H1 (cell line): Measurements from ENCODE around the gene ARL3. TPM values are rescaled to one million over a fixed set of nuclear protein-coding genes. Genes with fewer than 3 reads are reported as not detected.
"Not testable (repeated sequence)": the region's sequence is repeated elsewhere in the genome, so short reads cannot be mapped to it uniquely, and the experiment has no call there.

Experiments used
- CTCF ChIA-PET: fragments of 300-600 bp; sonication (Branson Sonifier 250); formaldehyde crosslinking; loops from one replicate; lab custom pipeline; 2021; ENCODE audit not compliant: partially characterized antibody; lab: Charles Lee
- POLR2A ChIA-PET: fragments of 300-600 bp; sonication (Branson Sonifier 250); formaldehyde crosslinking; loops from one replicate; lab custom pipeline; 2021; ENCODE audit warnings: inconsistent platforms; ENCODE audit not compliant: partially characterized antibody; lab: Charles Lee
- DNase-seq, 2 experiments: peaks; one replicate each; pipeline versions ENCODE4 v3.0.0 to v3.0.0-alpha.2; 2010 to 2022; ENCODE audit warnings: low spot score in 2 of 2, low read depth in 1 of 2, mixed read lengths in 1 of 2
- FAIRE-seq: peaks from 2 replicates; lab custom pipeline; 2011; peaks lifted over from hg19 to GRCh38; lab: Jason Lieb, UNC
- H2AFZ ChIP-seq: 2 replicates; pipeline ENCODE4 v1.8.1; 2012; ENCODE audit warnings: low read length, inconsistent platforms
- H2AK5ac ChIP-seq: 2 replicates; pipeline ENCODE4 v1.6.1; 2013; ENCODE audit warnings: low read depth, low read length
- H2BK120ac ChIP-seq: replicated peaks from 2 replicates; pipeline ENCODE3; 2013; ENCODE audit warnings: low read depth, low read length, inconsistent platforms
- H2BK12ac ChIP-seq: 2 replicates; pipeline ENCODE4 v1.6.1; 2013; ENCODE audit warnings: low read depth, low read length
- H2BK15ac ChIP-seq: 2 replicates; pipeline ENCODE4 v1.6.1; 2013; ENCODE audit warnings: low read length
- H2BK20ac ChIP-seq: 2 replicates; pipeline ENCODE4 v1.6.1; 2013; ENCODE audit warnings: low read length
- H2BK5ac ChIP-seq: 2 replicates; pipeline ENCODE4 v1.6.1; 2013; ENCODE audit warnings: low read depth, low read length
- H3K14ac ChIP-seq: 2 replicates; pipeline ENCODE4 v1.6.1; 2013; ENCODE audit warnings: inconsistent platforms; ENCODE audit not compliant: insufficient read length
- H3K18ac ChIP-seq: 2 replicates; pipeline ENCODE4 v1.6.1; 2013; ENCODE audit warnings: low read length; ENCODE audit errors: extremely low read depth
- H3K23ac ChIP-seq: 2 replicates; pipeline ENCODE4 v1.6.1; 2013; ENCODE audit warnings: inconsistent platforms; ENCODE audit not compliant: insufficient read length
- H3K23me2 ChIP-seq: 2 replicates; pipeline ENCODE4 v1.6.1; 2013; ENCODE audit warnings: low read depth, low read length
- H3K27ac ChIP-seq: 2 replicates; pipeline ENCODE4 v1.6.1; 2011; ENCODE audit warnings: low read depth, low read length, inconsistent platforms
- H3K27me3 ChIP-seq, 4 experiments: replicated peaks in 1 of 4; 1 replicate in 1 of 4; 2 replicates in 3 of 4; pipeline versions ENCODE4 v1.6.1 to v1.8.1; 2011 to 2013; ENCODE audit warnings: low read length in 3 of 4, mild to moderate bottlenecking in 3 of 4, inconsistent platforms in 2 of 4, mixed read lengths in 2 of 4, moderate library complexity in 1 of 4; ENCODE audit not compliant: control insufficient read depth in 3 of 4, insufficient read depth in 3 of 4; ENCODE audit errors: extremely low read depth in 1 of 4
- H3K36me3 ChIP-seq, 4 experiments: 2 replicates each; pipeline versions ENCODE4 v1.6.1 to v1.8.1; 2011 to 2013; ENCODE audit warnings: mild to moderate bottlenecking in 4 of 4, low read length in 3 of 4, moderate library complexity in 2 of 4, control low read depth in 1 of 4, inconsistent platforms in 1 of 4; ENCODE audit not compliant: insufficient read depth in 4 of 4, control insufficient read depth in 2 of 4
- H3K4ac ChIP-seq: replicated peaks from 2 replicates; pipeline ENCODE3; 2013; ENCODE audit warnings: low read length, low read depth, mixed read lengths, inconsistent platforms; ENCODE audit not compliant: insufficient read length
- H3K4me1 ChIP-seq, 4 experiments: replicated peaks in 1 of 4; 1 replicate in 1 of 4; 2 replicates in 3 of 4; pipeline versions ENCODE4 v1.6.1 to v1.8.1; 2011 to 2013; ENCODE audit warnings: low read length in 3 of 4, inconsistent platforms in 2 of 4, mixed read lengths in 1 of 4; ENCODE audit not compliant: insufficient read depth in 4 of 4, control insufficient read depth in 3 of 4
- H3K4me2 ChIP-seq, 2 experiments: 2 replicates each; pipeline versions ENCODE4 v1.6.1 to v1.8.1; 2011 to 2013; ENCODE audit warnings: low read depth in 2 of 2, low read length in 2 of 2, control low read depth in 1 of 2, inconsistent platforms in 1 of 2, mild to moderate bottlenecking in 1 of 2; ENCODE audit not compliant: insufficient read depth in 1 of 2
- H3K4me3 ChIP-seq, 4 experiments: fragments of 200-600, 300-600 bp in 1 of 4; sonication (generic), shearing (Covaris generic), sonication (Bioruptor Twin) in 1 of 4; 2 replicates each; pipeline versions ENCODE4 v1.5.1 to v1.8.1; 2011 to 2016; ENCODE audit warnings: low read length in 4 of 4, low read depth in 3 of 4, control low read depth in 2 of 4, inconsistent platforms in 2 of 4, mild to moderate bottlenecking in 2 of 4, mixed read lengths in 1 of 4, moderate library complexity in 1 of 4; ENCODE audit not compliant: insufficient read depth in 2 of 4; ENCODE audit errors: extremely low read depth in 1 of 4
- H3K56ac ChIP-seq: replicated peaks from 2 replicates; pipeline ENCODE3; 2013; ENCODE audit warnings: low read depth, mild to moderate bottlenecking, mixed read lengths, low read length, inconsistent platforms; ENCODE audit not compliant: insufficient read length
- H3K79me1 ChIP-seq: 2 replicates; pipeline ENCODE4 v1.6.1; 2013; ENCODE audit warnings: low read depth, low read length, control low read depth
- H3K79me2 ChIP-seq, 2 experiments: 2 replicates each; pipeline versions ENCODE4 v1.6.1 to v1.8.1; 2012 to 2013; ENCODE audit warnings: low read length in 2 of 2, mild to moderate bottlenecking in 2 of 2, inconsistent platforms in 1 of 2; ENCODE audit not compliant: insufficient read depth in 2 of 2, control insufficient read depth in 1 of 2
- H3K9ac ChIP-seq, 4 experiments: replicated peaks in 1 of 4; 1 replicate in 1 of 4; 2 replicates in 3 of 4; pipeline versions ENCODE4 v1.6.1 to v1.8.1; 2011 to 2013; ENCODE audit warnings: low read depth in 3 of 4, low read length in 3 of 4, control low read depth in 2 of 4, mild to moderate bottlenecking in 2 of 4, moderate library complexity in 2 of 4, inconsistent platforms in 1 of 4; ENCODE audit errors: extremely low read depth in 1 of 4
- H3K9me3 ChIP-seq, 2 experiments: 2 replicates each; pipeline versions ENCODE4 v1.6.1 to v1.8.1; 2012 to 2013; ENCODE audit warnings: mild to moderate bottlenecking in 2 of 2, moderate library complexity in 2 of 2, control low read depth in 1 of 2, inconsistent platforms in 1 of 2, low read depth in 1 of 2, low read length in 1 of 2, mixed read lengths in 1 of 2; ENCODE audit not compliant: insufficient read depth in 2 of 2
- H4K20me1 ChIP-seq, 2 experiments: replicated peaks in 1 of 2; 2 replicates each; pipeline versions ENCODE3 to v1.8.1; 2011 to 2013; ENCODE audit warnings: inconsistent platforms in 2 of 2, low read length in 2 of 2, mild to moderate bottlenecking in 1 of 2; ENCODE audit not compliant: insufficient read depth in 2 of 2, control insufficient read depth in 1 of 2
- H4K5ac ChIP-seq: 2 replicates; pipeline ENCODE4 v1.6.1; 2013; ENCODE audit warnings: low read length, low read depth, mixed read lengths, inconsistent platforms; ENCODE audit not compliant: insufficient read length
- H4K8ac ChIP-seq: 2 replicates; pipeline ENCODE4 v1.8.0; 2013; ENCODE audit warnings: mild to moderate bottlenecking, moderate library complexity, low read length, inconsistent platforms; ENCODE audit not compliant: insufficient read depth; ENCODE audit errors: extremely low read depth
- H4K91ac ChIP-seq: replicated peaks from 2 replicates; pipeline ENCODE3; 2013; ENCODE audit warnings: low read length, mixed read lengths, inconsistent platforms; ENCODE audit not compliant: insufficient read length
- CBX5 ChIP-seq: fragments of 300-800, 300-1000 bp; sonication (generic); IDR thresholded peaks from 2 replicates; pipeline ENCODE4 v1.7.1; 2016; ENCODE audit warnings: antibody characterized with exemption, low read length, low read depth
- WGBS, 2 experiments: shearing (Covaris generic) in 1 of 2; methylation state at CpG; one replicate each; pipeline versions ENCODE4 v1.1.6 to v1.1.7; 2013 to 2015; ENCODE audit warnings: low lambda C conversion rate in 2 of 2, mixed read lengths in 2 of 2, inconsistent platforms in 1 of 2, low coverage in 1 of 2, missing lambda C conversion rate in 1 of 2; ENCODE audit not compliant: insufficient replicate concordance in 2 of 2, insufficient coverage in 1 of 2, insufficient read length in 1 of 2; ENCODE audit errors: extremely low coverage in 1 of 2, missing lambda C conversion rate in 1 of 2; 5-methylcytosine and 5-hydroxymethylcytosine counted together
- polyA plus RNA-seq, 7 experiments: library from polyadenylated mRNA; depleted of rRNA in 3 of 7; stranded (reverse) in 5 of 7; unstranded in 2 of 7; fragments of >200 nt in 5 of 7; fragments of 200-250 nt in 2 of 7; gene quantifications; 1 replicate in 5 of 7; 2 replicates in 1 of 7; 4 replicates in 1 of 7; pipeline versions ENCODE4 v1.2.1 to v1.2.3, GENCODE V29; 2011 to 2013; ENCODE audit warnings: missing spikeins in 2 of 7, mixed read lengths in 2 of 7
- total RNA-seq: library from RNA; stranded (reverse); fragmentation: NEBNext Ultra II Directional; extraction: Animal tissue kit (Norgen Biotek cat#: 25700); gene quantifications from 2 replicates; pipeline ENCODE4 v1.2.1, GENCODE V29; 2021

Gene ARL3
- total and polyA plus RNA-seq, 2 of the 8 experiments (the other 6 are each of a cell fraction or from before 2014, with no cell fraction given), result 8.8 to 16.2 TPM

GRCh38 chr10:102743078-102743587 is 28.9 kb upstream of the ARL3 start (continued):
- no peak for TF ChIP-seq CBX5

GRCh38 chr10:102742313-102742712 is 28.1 kb upstream of the ARL3 start:
- FAIRE-seq, H2AFZ ChIP-seq: not testable (repeated sequence)
- POLR2A ChIA-PET, result interaction anchor here (1.0 to 6.5 kb wide), 11 partner anchors 8 to 69 kb away, joined by 3 to 31 read pairs (median 5); no protein-coding TSS in a partner anchor

More at GRCh38 chr10:102742313-102742712, 28.1 kb upstream of the ARL3 start:
- H3K79me2 ChIP-seq, result peaks cover 0 to 24% of the 10 kb centered on the region in 2 experiments; a peak in 2 of 4 replicates
- not testable (repeated sequence) for H3K27me3 ChIP-seq, H3K23ac ChIP-seq, H3K9ac ChIP-seq, H3K23me2 ChIP-seq, DNase-seq, H3K56ac ChIP-seq, H2BK120ac ChIP-seq, H2AK5ac ChIP-seq, H4K5ac ChIP-seq, H2BK20ac ChIP-seq, H3K9me3 ChIP-seq, H2BK15ac ChIP-seq, H2BK12ac ChIP-seq, H4K8ac ChIP-seq, H3K36me3 ChIP-seq, H3K18ac ChIP-seq, H2BK5ac ChIP-seq, H3K4ac ChIP-seq, H4K91ac ChIP-seq, H3K79me1 ChIP-seq, H3K4me1 ChIP-seq, H3K27ac ChIP-seq, H3K14ac ChIP-seq, H3K4me2 ChIP-seq, H4K20me1 ChIP-seq, H3K4me3 ChIP-seq
- 91% methylated on average over 5 of the region's 5 CpGs; no CpG with 5 or more reads in 1 of the 2 experiments for WGBS, 2 experiments
- CTCF ChIA-PET, result interaction anchor here (0.9 to 4.2 kb wide), 3 partner anchors 10 to 213 kb away, joined by 3 to 33 read pairs (median 5); no protein-coding TSS in a partner anchor
